RWPE2 (cell line): ENCODE results near the gene ERN1.

Experiments used
- ATAC-seq: fragments of 200-7000 bp; cut with Tn5 transposase; 3 replicates; pipeline ENCODE4 v1.9.1; 2021; ENCODE audit warnings: low read depth
- DNase-seq: peaks from one replicate; pipeline ENCODE4 v3.0.0-alpha.2; 2020; ENCODE audit warnings: low spot score
- H3K27ac ChIP-seq: fragments of 450-650 bp; 2 replicates; pipeline ENCODE4 v1.5.1; 2017; ENCODE audit warnings: mild to moderate bottlenecking; ENCODE audit not compliant: poor library complexity, severe bottlenecking
- H3K27me3 ChIP-seq: fragments of 250-450 bp; sonication (Bioruptor Pico); 2 replicates; pipeline ENCODE4 v1.5.1; 2021; ENCODE audit warnings: mild to moderate bottlenecking, moderate library complexity; ENCODE audit not compliant: insufficient read depth, poor library complexity, severe bottlenecking
- H3K36me3 ChIP-seq: fragments of 250-450 bp; sonication (Bioruptor Pico); 2 replicates; pipeline ENCODE4 v1.5.1; 2020; ENCODE audit warnings: low read depth, mild to moderate bottlenecking, moderate library complexity
- H3K4me1 ChIP-seq: fragments of 250-450 bp; sonication (Bioruptor Pico); 2 replicates; pipeline ENCODE4 v1.5.1; 2021; ENCODE audit warnings: mild to moderate bottlenecking, moderate library complexity; ENCODE audit not compliant: insufficient read depth, poor library complexity, severe bottlenecking
- H3K4me3 ChIP-seq: fragments of 250-450 bp; sonication (Bioruptor Pico); 2 replicates; pipeline ENCODE4 v1.5.1; 2021; ENCODE audit warnings: mild to moderate bottlenecking, moderate library complexity; ENCODE audit not compliant: severe bottlenecking
- H3K9me3 ChIP-seq: fragments of 250-450 bp; sonication (Bioruptor Pico); 2 replicates; pipeline ENCODE4 v1.5.1; 2021; ENCODE audit warnings: mild to moderate bottlenecking, moderate library complexity; ENCODE audit not compliant: severe bottlenecking
- CTCF ChIP-seq: fragments of 450-650 bp; IDR thresholded peaks from one replicate; pipeline ENCODE4 v1.5.1; 2017; ENCODE audit warnings: mild to moderate bottlenecking, moderate library complexity; ENCODE audit not compliant: poor library complexity, severe bottlenecking

The ERN1 gene

GRCh38 chr17:64004903-64005733, 124.8 kb downstream of the ERN1 start:
- DNase-seq (peak; percentile 63), ATAC-seq (no peak)
- TF ChIP-seq CTCF, result no peak
- Histone ChIP-seq H3K4me3 (no peak overlapping the region), H3K4me1 (peaks cover 2% of the 10 kb centered on the region), H3K27ac (no peak overlapping the region), H3K36me3 (no peaks in the 10 kb centered on the region), H3K27me3 (no peaks in the 10 kb centered on the region), H3K9me3 (no peaks in the 10 kb centered on the region)

- H3K27me3 ChIP-seq, result no peaks in the 10 kb centered on the region
- no peak overlapping the region for H3K27ac ChIP-seq
- H3K4me1 ChIP-seq, result peaks cover under 1% of the 10 kb centered on the region
- ATAC-seq (no peak), DNase-seq (peak; percentile 37)
- no peak for TF ChIP-seq CTCF
- no peak overlapping the region for H3K4me3 ChIP-seq
- no peaks in the 10 kb centered on the region for H3K36me3 ChIP-seq
- H3K9me3 ChIP-seq, result no peaks in the 10 kb centered on the region
Measured at GRCh38 chr17:64004218-64004770, 125.7 kb downstream of the ERN1 start.

- no peaks in the 10 kb centered on the region for H3K4me1 ChIP-seq
- no peaks in the 10 kb centered on the region for H3K9me3 ChIP-seq
- DNase-seq, result peak; percentile 55
- ATAC-seq, result no peak
- TF ChIP-seq CTCF, result no peak
- no peaks in the 10 kb centered on the region for H3K36me3 ChIP-seq
- no peaks in the 10 kb centered on the region for H3K27me3 ChIP-seq
- no peak overlapping the region for H3K4me3 ChIP-seq
- no peak overlapping the region for H3K27ac ChIP-seq
Measured at GRCh38 chr17:64003526-64004121, 126.3 kb downstream of the ERN1 start.

GRCh38 chr17:64002658-64003525, 127.1 kb downstream of the ERN1 start:
- no peaks in the 10 kb centered on the region for H3K36me3 ChIP-seq
- no peaks in the 10 kb centered on the region for H3K4me1 ChIP-seq
- H3K4me3 ChIP-seq, result no peak overlapping the region
- H3K27ac ChIP-seq, result no peak overlapping the region
- no peaks in the 10 kb centered on the region for H3K9me3 ChIP-seq
- ATAC-seq (no peak), DNase-seq (peak; percentile 49)
- TF ChIP-seq CTCF, result no peak
- no peaks in the 10 kb centered on the region for H3K27me3 ChIP-seq
